Pancreas (tissue), 10 donors: Measurements from ENCODE around the gene SCN3A. TPM values are rescaled to one million over a fixed set of nuclear protein-coding genes. Genes with fewer than 3 reads are reported as not detected.

Experiments used
- ATAC-seq, 4 donors: fragments of 200-7000 bp; cut with Tn5 transposase; one replicate each; pipeline versions ENCODE4 v1.8.0 to v1.9.1; 2020; ENCODE audit warnings: mild to moderate bottlenecking in 4 of 4, moderate library complexity in 4 of 4
- DNase-seq, 6 donors: peaks; one replicate each; pipeline ENCODE4 v3.0.0-alpha.2; 2020
- FAIRE-seq: peaks from 2 replicates; lab custom pipeline; 2012; peaks lifted over from hg19 to GRCh38; lab: Jason Lieb, UNC
- H3K27ac ChIP-seq, 4 donors: fragments of 200-600 bp; sonication (generic); 1 replicate in 3 of 4; 2 replicates in 1 of 4; pipeline versions ENCODE4 v1.5.0 to v1.8.0; 2020
- H3K27me3 ChIP-seq, 4 donors: fragments of 200-600 bp; one replicate each; pipeline ENCODE4 v1.8.0; 2021
- H3K36me3 ChIP-seq, 3 donors: fragments of 200-600 bp; sonication (generic) in 1 of 3; one replicate each; pipeline versions ENCODE4 v1.5.0 to v1.8.0; 2020 to 2021
- H3K4me1 ChIP-seq, 3 donors: fragments of 200-600 bp; one replicate each; pipeline ENCODE4 v1.8.0; 2021
- H3K4me3 ChIP-seq, 4 donors: fragments of 200-600 bp; sonication (generic) in 2 of 4; one replicate each; pipeline versions ENCODE4 v1.5.0 to v1.8.0; 2020 to 2021
- H3K9me3 ChIP-seq, 4 donors: fragments of 200-600 bp; one replicate each; pipeline ENCODE4 v1.8.0; 2021
- CTCF ChIP-seq, 4 donors: fragments of 200-600 bp; sonication (generic) in 3 of 4; IDR thresholded peaks; one replicate each; pipeline versions ENCODE4 v1.5.0 to v1.8.0; 2021; ENCODE audit warnings: antibody characterized with exemption in 4 of 4
- WGBS, 2 donors: extraction: QIAGEN DNeasy Blood & Tissue Kit; methylation state at CpG; one replicate each; pipeline ENCODE4 v1.1.7; 2013; 5-methylcytosine and 5-hydroxymethylcytosine counted together
- intact Hi-C, 3 donors: fragments of 100-400 bp; cut with DNase I; formaldehyde crosslinking; loops; one replicate each; pipeline versions ENCODE4 v1.11.1 to v1.14.2; 2022
- polyA plus RNA-seq, 2 donors: library from polyadenylated mRNA; stranded (reverse); fragments of 200-250 nt; gene quantifications; one replicate each; pipeline ENCODE4 v1.2.3, GENCODE V29; 2013
- total RNA-seq, 6 donors: library from RNA; stranded (reverse); fragmentation: NEBNext Ultra II Directional in 4 of 6; extraction: Animal tissue kit (Norgen Biotek cat#: 25700) in 4 of 6; gene quantifications; one replicate each; pipeline versions ENCODE4 v1.2.1 to v1.2.4, GENCODE V29; 2021 to 2023
- donor health status: healthy with polysubstance abuse.
- donor health status: DM: no; HTN: no; CAD: no; lungs with moderate emphysema.
- donor health status: DM: no; HTN: no; CAD: no.
- donor health status: control.
- donor health status: control.
- donor health status: Bipolar disorder and iron deficiency.
- donor health status: DM: yes; HTN: yes; CAD: no.
- donor health status: DM: no; HTN: no; CAD: no.
- donor health status: DM: no; HTN: no; CAD: no.
- donor health status: DM: yes; HTN: yes; CAD: no.

The SCN3A gene
- total and polyA plus RNA-seq, 8 donors = 0.08 to 1.2 (median 0.38) TPM

- no peak for TF ChIP-seq CTCF (IDR thresholded peaks at IDR 0.05)
- WGBS, 2 donors = 73 to 79% methylated on average over 2 of the region's 2 CpGs
Measured at GRCh38 chr2:165182029-165182428, 21.8 kb downstream of the SCN3A start.

GRCh38 chr2:165176780-165177179 lies 27.1 kb downstream of the SCN3A start:
- 74 to 79% methylated on average over 2 of the region's 2 CpGs for WGBS, 2 donors
- Histone ChIP-seq H3K9me3 (no peaks in the 10 kb centered on the region), H3K27ac (no peak overlapping the region), H3K36me3 (no peaks in the 10 kb centered on the region), H3K27me3 (no peaks in the 10 kb centered on the region), H3K4me3 (no peak overlapping the region), H3K4me1 (no peaks in the 10 kb centered on the region)
- no peak for TF ChIP-seq CTCF (IDR thresholded peaks at IDR 0.05)
- DNase-seq (no peak), ATAC-seq (no peak), FAIRE-seq (no peak)
- intact Hi-C loops = no loop called here

More at GRCh38 chr2:165182029-165182428, 21.8 kb downstream of the SCN3A start:
- H3K27me3 ChIP-seq = no peaks in the 10 kb centered on the region
- H3K27ac ChIP-seq = no peak overlapping the region
- H3K4me1 ChIP-seq = no peaks in the 10 kb centered on the region
- H3K36me3 ChIP-seq = no peaks in the 10 kb centered on the region
- no peak for ATAC-seq
- FAIRE-seq = no peak
- intact Hi-C loops = no loop called here
- no peak for DNase-seq
- H3K4me3 ChIP-seq = no peak overlapping the region
- H3K9me3 ChIP-seq = no peaks in the 10 kb centered on the region

GRCh38 chr2:165173215-165173614 lies 30.6 kb downstream of the SCN3A start:
- H3K27ac ChIP-seq = no peak overlapping the region
- 57 to 70% methylated on average over 1 of the region's 1 CpG for WGBS, 2 donors
- no peaks in the 10 kb centered on the region for H3K27me3 ChIP-seq
- FAIRE-seq = no peak
- intact Hi-C loops = no loop called here
- no peaks in the 10 kb centered on the region for H3K9me3 ChIP-seq
- ATAC-seq = no peak
- DNase-seq = no peak
- no peak overlapping the region for H3K4me3 ChIP-seq
- no peak for TF ChIP-seq CTCF (IDR thresholded peaks at IDR 0.05)
- H3K36me3 ChIP-seq = no peaks in the 10 kb centered on the region
- no peaks in the 10 kb centered on the region for H3K4me1 ChIP-seq

- intact Hi-C loops = no loop called here
- no peaks in the 10 kb centered on the region for H3K27me3 ChIP-seq
- no peak for TF ChIP-seq CTCF (IDR thresholded peaks at IDR 0.05)
- ATAC-seq (no peak), DNase-seq (no peak), FAIRE-seq (no peak)
- H3K4me3 ChIP-seq = no peak overlapping the region
- H3K4me1 ChIP-seq = no peaks in the 10 kb centered on the region
- H3K9me3 ChIP-seq = no peaks in the 10 kb centered on the region
- H3K27ac ChIP-seq = no peak overlapping the region
- no peaks in the 10 kb centered on the region for H3K36me3 ChIP-seq
- WGBS, 2 donors = 82 to 92% methylated on average over 4 of the region's 4 CpGs
Measured at GRCh38 chr2:165164201-165164600, 39.6 kb downstream of the SCN3A start.

- H3K4me3 ChIP-seq = no peak overlapping the region
- FAIRE-seq = no peak
- no peaks in the 10 kb centered on the region for H3K4me1 ChIP-seq
- 65 to 75% methylated on average over 2 of the region's 2 CpGs for WGBS, 2 donors
- intact Hi-C loops = no loop called here
- H3K27ac ChIP-seq = no peak overlapping the region
- H3K27me3 ChIP-seq = no peaks in the 10 kb centered on the region
- H3K9me3 ChIP-seq = no peaks in the 10 kb centered on the region
- ATAC-seq = no peak
- no peak for DNase-seq
- TF ChIP-seq CTCF (IDR thresholded peaks at IDR 0.05) = no peak
- H3K36me3 ChIP-seq = no peaks in the 10 kb centered on the region
Measured at GRCh38 chr2:165163761-165164160, 40.1 kb downstream of the SCN3A start.
